GM23338 (cell line): ENCODE measurements around the gene CNPY1. TPM values are rescaled to one million over a fixed set of nuclear protein-coding genes. Genes with fewer than 3 reads are reported as not detected.

Source experiments
- ATAC-seq: fragments of 200-7000 bp; cut with Tn5 transposase; 3 replicates; pipeline ENCODE4 v1.9.1; 2020
- DNase-seq: peaks from one replicate; pipeline ENCODE4 v3.0.0-alpha.2; 2015; ENCODE audit warnings: low spot score
- H2AFZ ChIP-seq: fragments of 200-600 bp; sonication (generic); 2 replicates; pipeline ENCODE4 v1.8.0; 2016; ENCODE audit warnings: antibody characterized with exemption, mild to moderate bottlenecking, moderate library complexity
- H3F3A ChIP-seq: fragments of 200-600 bp; sonication (generic); replicated peaks from 2 replicates; pipeline ENCODE4 v1.8.0; 2017; ENCODE audit warnings: antibody characterized with exemption, mixed run types, low read depth
- H3K27ac ChIP-seq: fragments of 200-600 bp; sonication (generic); 2 replicates; pipeline ENCODE4 v1.6.1; 2016; ENCODE audit warnings: low read depth
- H3K27me3 ChIP-seq: fragments of 200-600 bp; sonication (generic); 2 replicates; pipeline ENCODE4 v1.8.0; 2016; ENCODE audit warnings: mild to moderate bottlenecking, mixed run types, moderate library complexity; ENCODE audit not compliant: insufficient read depth
- H3K36me3 ChIP-seq: fragments of 200-600 bp; sonication (generic); 2 replicates; pipeline ENCODE4 v1.8.0; 2016; ENCODE audit warnings: mild to moderate bottlenecking; ENCODE audit not compliant: insufficient read depth
- H3K4me1 ChIP-seq: fragments of 200-600 bp; sonication (generic); 2 replicates; pipeline ENCODE4 v1.8.0; 2016; ENCODE audit warnings: mild to moderate bottlenecking, moderate library complexity; ENCODE audit not compliant: insufficient read depth
- H3K4me2 ChIP-seq: fragments of 200-600 bp; sonication (generic); 2 replicates; pipeline ENCODE4 v1.7.1; 2017; ENCODE audit warnings: mixed run types
- H3K4me3 ChIP-seq: fragments of 200-600 bp; sonication (generic); 2 replicates; pipeline ENCODE4 v1.6.1; 2016; ENCODE audit warnings: mixed run types
- H3K79me2 ChIP-seq: fragments of 200-600 bp; sonication (generic); replicated peaks from 2 replicates; pipeline ENCODE4 v1.8.0; 2017; ENCODE audit warnings: mild to moderate bottlenecking; ENCODE audit not compliant: insufficient read depth
- H3K9me2 ChIP-seq: fragments of 200-600 bp; sonication (generic); 2 replicates; pipeline ENCODE4 v1.8.0; 2017; ENCODE audit not compliant: insufficient read depth
- H4K20me1 ChIP-seq: fragments of 200-600 bp; sonication (generic); replicated peaks from 2 replicates; pipeline ENCODE4 v1.8.0; 2017; ENCODE audit warnings: mild to moderate bottlenecking; ENCODE audit not compliant: insufficient read depth
- H3K27ac Mint-ChIP-seq: 2 replicates; pipeline ENCODE4 v1.8.0; 2020; ENCODE audit warnings: inconsistent platforms, mild to moderate bottlenecking, moderate library complexity, mixed read lengths
- H3K27me3 Mint-ChIP-seq: 3 replicates; pipeline ENCODE4 v1.8.0; 2022; ENCODE audit warnings: low read depth, mild to moderate bottlenecking, moderate library complexity, mixed read lengths, inconsistent platforms; ENCODE audit not compliant: insufficient read depth, poor library complexity
- H3K36me3 Mint-ChIP-seq: 3 replicates; pipeline ENCODE4 v1.8.0; 2021; ENCODE audit warnings: low read depth, mild to moderate bottlenecking, inconsistent platforms, moderate library complexity, mixed read lengths
- H3K4me1 Mint-ChIP-seq: 3 replicates; pipeline ENCODE4 v1.8.0; 2020; ENCODE audit warnings: mild to moderate bottlenecking, inconsistent platforms, mixed read lengths
- H3K4me3 Mint-ChIP-seq: 3 replicates; pipeline ENCODE4 v1.8.0; 2021; ENCODE audit warnings: moderate library complexity, mild to moderate bottlenecking, inconsistent platforms, mixed read lengths
- H3K9me3 Mint-ChIP-seq: 3 replicates; pipeline ENCODE4 v1.8.0; 2020; ENCODE audit warnings: moderate library complexity, mild to moderate bottlenecking, inconsistent platforms, mixed read lengths
- CREB1 ChIP-seq: fragments of 250-450 bp; sonication (Bioruptor Pico); IDR thresholded peaks from 2 replicates; pipeline ENCODE4 v1.5.0; 2020; ENCODE audit warnings: low read depth, mild to moderate bottlenecking, moderate library complexity
- EZH2 ChIP-seq: fragments of 200-600 bp; sonication (generic); IDR thresholded peaks from one replicate; pipeline ENCODE4 v1.8.0; 2017; ENCODE audit warnings: antibody characterized with exemption, mild to moderate bottlenecking, low read depth; ENCODE audit not compliant: unreplicated experiment
- ZNF462 ChIP-seq: fragments of 250-450 bp; sonication (Bioruptor Pico); IDR thresholded peaks from 2 replicates; pipeline ENCODE4 v1.5.0; 2020; ENCODE audit warnings: mild to moderate bottlenecking, moderate library complexity
- polyA plus RNA-seq: library from polyadenylated mRNA; unstranded; fragments of >200 nt; fragmentation: Nextera tagmentation; extraction: Ambion mirVana; gene quantifications from 2 replicates; pipeline ENCODE4 v1.2.1, GENCODE V29; 2016
- total RNA-seq: library from RNA; depleted of rRNA; stranded (reverse); fragments of >200 nt; shearing (Covaris generic); gene quantifications from 2 replicates; pipeline ENCODE4 v1.2.3, GENCODE V29; 2014

CNPY1 gene
- total and polyA plus RNA-seq, 2 experiments from 2014 or later: not detected

GRCh38 chr7:155466142-155466813 is 80.1 kb downstream of the CNPY1 start:
- Histone ChIP-seq H3K27me3 (peaks cover 100% of the 10 kb centered on the region), H3K27ac (no peak overlapping the region), H3K4me2 (peak overlapping the region; percentile 87), H3F3A (peaks cover 33% of the 10 kb centered on the region), H3K4me1 (peaks cover 34% of the 10 kb centered on the region), H2AFZ (no peak overlapping the region), H3K9me2 (no peaks in the 10 kb centered on the region), H3K79me2 (no peaks in the 10 kb centered on the region), H3K4me3 (peak overlapping the region; percentile 59), H3K36me3 (no peaks in the 10 kb centered on the region), H4K20me1 (peaks cover 59% of the 10 kb centered on the region)
- DNase-seq (no peak), ATAC-seq (peak; percentile 10)
- peak overlapping the region; percentile 49 for H3K4me3 Mint-ChIP-seq
- H3K27me3 Mint-ChIP-seq: peaks cover 100% of the 10 kb centered on the region
- H3K4me1 Mint-ChIP-seq: peaks cover 27% of the 10 kb centered on the region
- H3K36me3 Mint-ChIP-seq: no peaks in the 10 kb centered on the region
- H3K27ac Mint-ChIP-seq: no peak overlapping the region
- H3K9me3 Mint-ChIP-seq: peaks cover 4% of the 10 kb centered on the region; the same call in 1 of the 3 replicates
- TF ChIP-seq CREB1 (no peak), EZH2 (peak; percentile 86)

GRCh38 chr7:155465761-155466141 is 80.6 kb downstream of the CNPY1 start:
- Histone ChIP-seq H4K20me1 (peaks cover 59% of the 10 kb centered on the region), H3K27me3 (peaks cover 100% of the 10 kb centered on the region), H3K36me3 (no peaks in the 10 kb centered on the region), H3F3A (peaks cover 33% of the 10 kb centered on the region), H3K27ac (no peak overlapping the region), H3K4me2 (peak overlapping the region; percentile 87; the same call in 1 of the 2 replicates), H3K4me1 (peaks cover 32% of the 10 kb centered on the region), H3K79me2 (no peaks in the 10 kb centered on the region), H3K9me2 (no peaks in the 10 kb centered on the region), H2AFZ (no peak overlapping the region), H3K4me3 (no peak overlapping the region; the same call in 1 of the 2 replicates)
- H3K27ac Mint-ChIP-seq: no peak overlapping the region
- no peaks in the 10 kb centered on the region for H3K36me3 Mint-ChIP-seq
- DNase-seq: no peak
- H3K27me3 Mint-ChIP-seq: peaks cover 100% of the 10 kb centered on the region
- ATAC-seq: no peak
- peaks cover 4% of the 10 kb centered on the region; the same call in 1 of the 3 replicates for H3K9me3 Mint-ChIP-seq
- peak; percentile 62 for TF ChIP-seq EZH2
- TF ChIP-seq ZNF462 (CRISPR knock-in tag): no peak
- peaks cover 25% of the 10 kb centered on the region for H3K4me1 Mint-ChIP-seq
- H3K4me3 Mint-ChIP-seq: no peak overlapping the region
